HCT116 (cell line): ENCODE data around the gene UCK1. TPM values are rescaled to one million over a fixed set of nuclear protein-coding genes. Genes with fewer than 3 reads are reported as not detected.

Source experiments
- ATAC-seq: fragments of 200-7000 bp; cut with Tn5 transposase; 2 replicates; pipeline ENCODE4 v1.9.1; 2020; ENCODE audit warnings: mild to moderate bottlenecking, moderate library complexity
- BruUV-seq: library from RNA; stranded (reverse); fragments of 400-500 nt; replicated peaks from 2 replicates; lab custom pipeline; 2021; lab: Mats Ljungman, UMichigan
- CTCF ChIA-PET: fragments of 300-600 bp; sonication (Branson Sonifier 250); formaldehyde crosslinking; loops from one replicate; lab custom pipeline; 2021; ENCODE audit warnings: antibody characterized with exemption; lab: Charles Lee
- POLR2A ChIA-PET: fragments of 300-600, 350-600 bp; sonication (Branson Sonifier 250); formaldehyde crosslinking; loops from one replicate; lab custom pipeline; 2021; ENCODE audit warnings: antibody characterized with exemption; lab: Charles Lee
- RAD21 ChIA-PET, 2 experiments: fragments of 300-600 bp; sonication (Branson Sonifier 250); formaldehyde crosslinking; loops; one replicate each; lab custom pipeline; 2023; ENCODE audit warnings: low total read pairs in 2 of 2; ENCODE audit not compliant: uncharacterized antibody in 2 of 2, unreplicated experiment in 2 of 2, low non-redundant PET in 1 of 2; lab: Charles Lee
- DNase-seq: peaks from one replicate; pipeline ENCODE4 v3.0.0-alpha.2; 2010; ENCODE audit warnings: low read depth, low spot score
- H2AFZ ChIP-seq: fragments of 200-600 bp; shearing (Covaris generic), sonication (generic); 2 replicates; pipeline ENCODE4 v1.6.1; 2017; ENCODE audit warnings: low read depth, mixed run types, mixed read lengths, antibody characterized with exemption, low read length; ENCODE audit not compliant: poor library complexity, severe bottlenecking
- H3K27ac ChIP-seq: 2 replicates; pipeline ENCODE4 v1.5.1; 2012; ENCODE audit warnings: low read depth, low read length
- H3K27me3 ChIP-seq: fragments of 200-600 bp; sonication (generic); 2 replicates; pipeline ENCODE4 v1.6.1; 2016; ENCODE audit warnings: mixed run types, low read length, mixed read lengths; ENCODE audit not compliant: insufficient read depth
- H3K36me3 ChIP-seq, 2 experiments: fragments of 200-500 bp in 1 of 2; fragments of 200-600 bp in 1 of 2; sonication (Bioruptor generic) in 1 of 2; sonication (generic) in 1 of 2; 2 replicates each; pipeline versions ENCODE4 v1.5.1 to v1.6.1; 2014 to 2016; ENCODE audit warnings: low read length in 2 of 2, inconsistent platforms in 1 of 2, mixed read lengths in 1 of 2, mixed run types in 1 of 2; ENCODE audit not compliant: insufficient read depth in 2 of 2, control insufficient read depth in 1 of 2
- H3K4me1 ChIP-seq, 2 experiments: fragments of 200-600 bp in 1 of 2; sonication (generic) in 1 of 2; 2 replicates each; pipeline versions ENCODE4 v1.5.1 to v1.6.1; 2012 to 2017; ENCODE audit warnings: low read length in 2 of 2, inconsistent platforms in 1 of 2, mild to moderate bottlenecking in 1 of 2, mixed read lengths in 1 of 2, mixed run types in 1 of 2, moderate library complexity in 1 of 2; ENCODE audit not compliant: insufficient read depth in 2 of 2, control insufficient read depth in 1 of 2
- H3K4me2 ChIP-seq: fragments of 200-600 bp; sonication (generic); 2 replicates; pipeline ENCODE4 v1.6.1; 2017; ENCODE audit warnings: mixed run types, low read length, mixed read lengths
- H3K4me3 ChIP-seq, 2 experiments: fragments of 200-600 bp in 1 of 2; sonication (generic) in 1 of 2; replicated peaks in 1 of 2; 2 replicates each; pipeline ENCODE4 v1.5.1; 2011 to 2016; ENCODE audit warnings: low read length in 2 of 2, control low read depth in 1 of 2, low read depth in 1 of 2, mild to moderate bottlenecking in 1 of 2, mixed read lengths in 1 of 2, mixed run types in 1 of 2
- H3K79me2 ChIP-seq: fragments of 200-600 bp; sonication (generic); 2 replicates; pipeline ENCODE4 v1.6.1; 2017; ENCODE audit warnings: mild to moderate bottlenecking, mixed run types, low read length, moderate library complexity, mixed read lengths; ENCODE audit not compliant: insufficient read depth
- H3K9ac ChIP-seq: fragments of 200-600 bp; sonication (generic); 2 replicates; pipeline ENCODE4 v1.6.1; 2016; ENCODE audit warnings: low read length, mixed read lengths
- H3K9me2 ChIP-seq: fragments of 200-600 bp; sonication (generic), shearing (Covaris generic); 2 replicates; pipeline ENCODE4 v1.6.1; 2017; ENCODE audit warnings: mixed run types, mild to moderate bottlenecking, moderate library complexity; ENCODE audit not compliant: insufficient read depth
- H3K9me3 ChIP-seq, 2 experiments: fragments of 200-500 bp in 1 of 2; fragments of 200-600 bp in 1 of 2; sonication (Bioruptor generic) in 1 of 2; sonication (generic) in 1 of 2; 2 replicates each; pipeline ENCODE4 v1.6.1; 2014 to 2017; ENCODE audit warnings: low read length in 2 of 2, mixed read lengths in 2 of 2, inconsistent platforms in 1 of 2, low read depth in 1 of 2, mild to moderate bottlenecking in 1 of 2, mixed run types in 1 of 2, moderate library complexity in 1 of 2; ENCODE audit not compliant: control insufficient read depth in 1 of 2, insufficient read depth in 1 of 2
- H4K20me1 ChIP-seq: fragments of 200-600 bp; sonication (generic), shearing (Covaris generic); 2 replicates; pipeline ENCODE4 v1.6.1; 2017; ENCODE audit warnings: mixed run types, mild to moderate bottlenecking, moderate library complexity; ENCODE audit not compliant: insufficient read depth
- CBX3 ChIP-seq: IDR thresholded peaks from 2 replicates; pipeline ENCODE4 v1.6.1; 2012; ENCODE audit warnings: low read depth
- CTCF ChIP-seq, 3 experiments: fragments of 200-600 bp in 1 of 3; sonication (generic) in 1 of 3; IDR thresholded peaks in 2 of 3; conservative IDR thresholded peaks in 1 of 3; 2 replicates each; pipeline ENCODE4 v1.5.1; 2012 to 2017; ENCODE audit warnings: low read depth in 2 of 3, low read length in 2 of 3, antibody characterized with exemption in 1 of 3, borderline replicate concordance in 1 of 3, control low read depth in 1 of 3, mild to moderate bottlenecking in 1 of 3, mixed read lengths in 1 of 3, mixed run types in 1 of 3, moderate library complexity in 1 of 3; ENCODE audit not compliant: insufficient read depth in 1 of 3
- ELF1 ChIP-seq: IDR thresholded peaks from 2 replicates; pipeline ENCODE4 v1.6.1; 2012; ENCODE audit warnings: low read depth, borderline replicate concordance
- EZH2phosphoT487 ChIP-seq: fragments of 200-600 bp; IDR thresholded peaks from 2 replicates; pipeline ENCODE4 v1.6.1; 2018; ENCODE audit warnings: antibody characterized with exemption, borderline replicate concordance
- JUND ChIP-seq: IDR thresholded peaks from 2 replicates; pipeline ENCODE4 v1.6.1; 2012
- RAD21 ChIP-seq: IDR thresholded peaks from 2 replicates; pipeline ENCODE4 v1.6.1; 2012; ENCODE audit warnings: low read depth, mild to moderate bottlenecking
- TCF7L2 ChIP-seq: IDR thresholded peaks from 2 replicates; pipeline ENCODE4 v1.7.0; 2011; ENCODE audit warnings: borderline replicate concordance, inconsistent platforms; ENCODE audit not compliant: insufficient read depth, insufficient read length; ENCODE audit errors: extremely low read depth
- ZFX ChIP-seq: fragments of 450-650 bp; IDR thresholded peaks from 2 replicates; pipeline ENCODE4 v1.6.1; 2017
- intact Hi-C: fragments of 100-400 bp; cut with micrococcal nuclease; formaldehyde crosslinking; loops from 2 replicates; pipeline ENCODE4 v1.10.0; 2022
- total RNA-seq: library from RNA; stranded (reverse); gene quantifications from one replicate; pipeline ENCODE4 v1.2.1, GENCODE V29; 2021; ENCODE audit not compliant: unreplicated experiment
- TF ChIP-seq, protein P1 (sequence below): IDR thresholded peaks from 2 replicates; pipeline ENCODE4 v1.6.1; 2012; ENCODE audit warnings: low read depth

Gene UCK1
- total RNA-seq, 1 experiment from 2014 or later, result 17.5 TPM

GRCh38 chr9:131530546-131530919 is 530 bp downstream of the UCK1 start:
- peak overlapping the region; percentile 68 for H3K9ac ChIP-seq
- intact Hi-C loops, result no loop called here
- ATAC-seq (peak; percentile 71), DNase-seq (no peak)
- no peak overlapping the region for H2AFZ ChIP-seq
- no peaks in the 10 kb centered on the region for H4K20me1 ChIP-seq
- H3K4me1 ChIP-seq, result peaks cover 0 to 13% of the 10 kb centered on the region in 2 experiments; a peak in 1 of 4 replicates
- peak overlapping the region; percentile 90 for H3K4me2 ChIP-seq
- no peaks in the 10 kb centered on the region for H3K9me3 ChIP-seq
- CTCF ChIA-PET, result no interaction called here
- H3K27ac ChIP-seq, result peak overlapping the region; percentile 49
- H3K27me3 ChIP-seq, result no peaks in the 10 kb centered on the region
- H3K9me2 ChIP-seq, result no peaks in the 10 kb centered on the region
- H3K79me2 ChIP-seq, result peaks cover 11% of the 10 kb centered on the region; the same call in 1 of the 2 replicates
- peaks cover 4 to 15% of the 10 kb centered on the region in 2 experiments; a peak in 3 of 4 replicates for H3K36me3 ChIP-seq
- no TSS peak for BruUV-seq
- POLR2A ChIA-PET, result no interaction called here
- RAD21 ChIA-PET, result no interaction called here
- TF ChIP-seq EZH2phosphoT487, result no peak
- peak in 2 of 3 experiments; percentile 21 to 31; a peak in 3 of 6 replicates for TF ChIP-seq CTCF (IDR thresholded peaks at IDR 0.05 in 2 of 3, conservative IDR thresholded peaks at IDR 0.05 in 1 of 3; ENCODE audit: borderline replicate concordance in 1 of 3, insufficient read depth in 1 of 3, low read depth in 2 of 3, low read length in 2 of 3)
- peak overlapping the region; percentile 65 to 75 for H3K4me3 ChIP-seq

DNA sequence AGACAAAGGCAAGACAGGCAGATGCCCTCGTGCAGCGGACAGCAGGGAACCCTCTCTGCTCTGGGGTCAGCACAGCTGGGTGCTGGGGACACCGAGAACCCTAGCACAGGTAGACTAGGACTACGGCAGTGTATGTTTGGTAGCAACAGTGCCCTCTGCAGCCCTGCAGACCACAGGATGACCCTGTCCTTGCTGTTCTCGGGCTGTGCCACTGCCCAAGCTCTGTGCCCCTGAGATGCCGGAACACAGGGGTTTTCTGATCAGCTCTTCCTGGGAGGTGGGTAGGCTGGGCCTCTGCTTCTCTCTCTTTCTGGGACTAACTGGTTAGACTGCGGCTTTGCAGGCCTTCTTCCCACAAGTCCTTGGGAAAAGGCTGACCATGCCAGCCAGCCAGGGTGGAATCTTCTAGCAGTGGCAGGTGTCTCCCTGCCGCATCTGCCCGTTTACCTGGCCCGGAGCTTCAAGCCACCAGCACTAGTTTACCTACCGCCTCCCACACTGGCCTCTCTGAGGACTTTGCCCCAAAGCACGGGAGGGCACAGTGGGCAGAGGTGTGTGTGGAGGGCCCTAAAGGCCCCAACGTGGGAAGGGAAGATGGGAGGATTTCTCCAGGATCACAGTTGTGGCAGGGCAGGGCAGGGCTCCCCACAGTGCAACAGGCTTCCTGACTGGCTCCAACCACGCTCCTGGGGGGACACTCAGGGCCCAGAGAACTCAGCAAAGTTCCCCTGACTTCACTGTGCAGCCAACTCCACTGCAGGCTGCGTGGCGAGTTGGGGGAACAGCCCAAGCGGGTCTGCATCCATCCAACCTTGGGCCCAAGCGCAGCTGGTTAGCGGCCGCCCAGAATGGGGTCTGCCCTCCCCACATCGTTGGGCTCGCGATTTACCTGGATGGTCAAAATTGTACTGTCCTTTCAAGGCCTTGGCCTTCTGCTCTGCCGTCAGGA is 1.2 kb downstream of the UCK1 start:
- H3K79me2 ChIP-seq, result peaks cover 11% of the 10 kb centered on the region; the same call in 1 of the 2 replicates
- no peaks in the 10 kb centered on the region for H3K9me3 ChIP-seq
- ATAC-seq (no peak), DNase-seq (no peak)
- peaks cover 4 to 15% of the 10 kb centered on the region in 2 experiments; a peak in 3 of 4 replicates for H3K36me3 ChIP-seq
- peak overlapping the region; percentile 49 for H3K27ac ChIP-seq
- peak overlapping the region; percentile 68 for H3K9ac ChIP-seq
- H3K27me3 ChIP-seq, result no peaks in the 10 kb centered on the region
- H3K4me2 ChIP-seq, result peak overlapping the region; percentile 90
- CTCF ChIA-PET, result no interaction called here
- H2AFZ ChIP-seq, result no peak overlapping the region
- peak overlapping the region; percentile 65 to 75 for H3K4me3 ChIP-seq
- H3K4me1 ChIP-seq, result peaks cover 0 to 13% of the 10 kb centered on the region in 2 experiments; a peak in 1 of 4 replicates
- RAD21 ChIA-PET, result no interaction called here
- TSS peak; percentile 35 for BruUV-seq
- intact Hi-C loops, result no loop called here
- POLR2A ChIA-PET, result no interaction called here
- no peaks in the 10 kb centered on the region for H3K9me2 ChIP-seq
- H4K20me1 ChIP-seq, result no peaks in the 10 kb centered on the region
- no peak for TF ChIP-seq ZFX
- TF ChIP-seq ELF1, result no peak
- TF ChIP-seq, protein P1, sequence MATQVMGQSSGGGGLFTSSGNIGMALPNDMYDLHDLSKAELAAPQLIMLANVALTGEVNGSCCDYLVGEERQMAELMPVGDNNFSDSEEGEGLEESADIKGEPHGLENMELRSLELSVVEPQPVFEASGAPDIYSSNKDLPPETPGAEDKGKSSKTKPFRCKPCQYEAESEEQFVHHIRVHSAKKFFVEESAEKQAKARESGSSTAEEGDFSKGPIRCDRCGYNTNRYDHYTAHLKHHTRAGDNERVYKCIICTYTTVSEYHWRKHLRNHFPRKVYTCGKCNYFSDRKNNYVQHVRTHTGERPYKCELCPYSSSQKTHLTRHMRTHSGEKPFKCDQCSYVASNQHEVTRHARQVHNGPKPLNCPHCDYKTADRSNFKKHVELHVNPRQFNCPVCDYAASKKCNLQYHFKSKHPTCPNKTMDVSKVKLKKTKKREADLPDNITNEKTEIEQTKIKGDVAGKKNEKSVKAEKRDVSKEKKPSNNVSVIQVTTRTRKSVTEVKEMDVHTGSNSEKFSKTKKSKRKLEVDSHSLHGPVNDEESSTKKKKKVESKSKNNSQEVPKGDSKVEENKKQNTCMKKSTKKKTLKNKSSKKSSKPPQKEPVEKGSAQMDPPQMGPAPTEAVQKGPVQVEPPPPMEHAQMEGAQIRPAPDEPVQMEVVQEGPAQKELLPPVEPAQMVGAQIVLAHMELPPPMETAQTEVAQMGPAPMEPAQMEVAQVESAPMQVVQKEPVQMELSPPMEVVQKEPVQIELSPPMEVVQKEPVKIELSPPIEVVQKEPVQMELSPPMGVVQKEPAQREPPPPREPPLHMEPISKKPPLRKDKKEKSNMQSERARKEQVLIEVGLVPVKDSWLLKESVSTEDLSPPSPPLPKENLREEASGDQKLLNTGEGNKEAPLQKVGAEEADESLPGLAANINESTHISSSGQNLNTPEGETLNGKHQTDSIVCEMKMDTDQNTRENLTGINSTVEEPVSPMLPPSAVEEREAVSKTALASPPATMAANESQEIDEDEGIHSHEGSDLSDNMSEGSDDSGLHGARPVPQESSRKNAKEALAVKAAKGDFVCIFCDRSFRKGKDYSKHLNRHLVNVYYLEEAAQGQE, result no peak
- no peak for TF ChIP-seq TCF7L2
- no peak; the same call in 1 of the 2 replicates for TF ChIP-seq RAD21
- no peak for TF ChIP-seq JUND
- no peak for TF ChIP-seq CBX3
